ENCODE results near the gene KDM3B.

KDM3B gene

GRCh38 chr5:138353560-138354080 is 1.1 kb downstream of the KDM3B start:
- Mint-ChIP-seq H3K4me3 (peak overlapping the region; percentile 95 to 99), H3K27me3 (no peaks in the 10 kb centered on the region), H3K36me3 (ENCODE audit: insufficient read depth) (peaks cover 35% of the 10 kb centered on the region), H3K27ac (peak overlapping the region; percentile 94 to 97), H3K9me3 (peaks cover 0 to 2% of the 10 kb centered on the region in 2 donors), H3K4me1 (ENCODE audit: low read depth in 2 of 2) (peaks cover 29 to 35% of the 10 kb centered on the region in 2 donors)
- ATAC-seq (replicated peaks) (no peak), DNase-seq (no peak)

DNA sequence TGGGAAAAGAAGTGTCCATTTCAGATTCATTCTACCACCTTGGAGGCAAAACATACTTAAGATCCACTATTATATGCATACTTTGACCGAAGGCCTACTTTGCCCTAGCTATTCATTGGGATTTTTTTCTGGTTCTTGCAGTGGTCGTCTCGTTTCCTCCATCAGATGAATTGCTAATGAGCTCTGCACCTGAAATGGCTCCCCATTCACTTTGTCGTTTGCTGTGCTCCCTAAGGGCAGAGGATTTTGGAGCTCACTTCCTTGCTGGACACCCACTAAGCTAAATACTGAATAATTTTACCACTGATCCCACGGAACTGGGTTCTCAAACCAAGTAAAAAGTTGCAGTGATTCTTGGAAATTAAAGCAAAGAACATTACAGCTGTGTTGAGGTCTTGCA is 1.9 kb downstream of the KDM3B start:
- peak overlapping the region; percentile 94 to 97 for H3K27ac Mint-ChIP-seq
- H3K9me3 Mint-ChIP-seq = peaks cover 0 to 2% of the 10 kb centered on the region in 2 donors
- H3K27me3 Mint-ChIP-seq = no peaks in the 10 kb centered on the region
- H3K4me3 Mint-ChIP-seq = peak overlapping the region; percentile 95 to 99
- peaks cover 32% of the 10 kb centered on the region for H3K36me3 Mint-ChIP-seq (ENCODE audit: insufficient read depth)
- ATAC-seq (replicated peaks) (no peak), DNase-seq (no peak)
- H3K4me1 Mint-ChIP-seq (ENCODE audit: low read depth in 2 of 2) = peaks cover 29 to 35% of the 10 kb centered on the region in 2 donors

- Mint-ChIP-seq H3K9me3 (peaks cover 0 to 2% of the 10 kb centered on the region in 2 donors), H3K27me3 (no peaks in the 10 kb centered on the region), H3K27ac (peak overlapping the region in 1 of 2 donors; percentile 94), H3K4me3 (peak overlapping the region; percentile 95 to 99), H3K36me3 (ENCODE audit: insufficient read depth) (peaks cover 31% of the 10 kb centered on the region), H3K4me1 (ENCODE audit: low read depth in 2 of 2) (peaks cover 33 to 35% of the 10 kb centered on the region in 2 donors)
- peak; percentile 31 for ATAC-seq (replicated peaks)
- DNase-seq = peak; percentile 25 to 43 (median 42)
Observed at GRCh38 chr5:138354926-138355378, 2.5 kb downstream of the KDM3B start.

GRCh38 chr5:138359621-138360020 is 7.1 kb downstream of the KDM3B start:
- no peaks in the 10 kb centered on the region for H3K9me3 Mint-ChIP-seq
- ATAC-seq (replicated peaks) (no peak), DNase-seq (no peak)
- peak overlapping the region in 1 of 2 donors; percentile 62 for H3K27ac Mint-ChIP-seq
- peaks cover 23% of the 10 kb centered on the region for H3K36me3 Mint-ChIP-seq (ENCODE audit: insufficient read depth)
- H3K4me3 Mint-ChIP-seq = no peak overlapping the region
- peaks cover 30 to 38% of the 10 kb centered on the region in 2 donors for H3K4me1 Mint-ChIP-seq (ENCODE audit: low read depth in 2 of 2)
- no peaks in the 10 kb centered on the region for H3K27me3 Mint-ChIP-seq

DNA sequence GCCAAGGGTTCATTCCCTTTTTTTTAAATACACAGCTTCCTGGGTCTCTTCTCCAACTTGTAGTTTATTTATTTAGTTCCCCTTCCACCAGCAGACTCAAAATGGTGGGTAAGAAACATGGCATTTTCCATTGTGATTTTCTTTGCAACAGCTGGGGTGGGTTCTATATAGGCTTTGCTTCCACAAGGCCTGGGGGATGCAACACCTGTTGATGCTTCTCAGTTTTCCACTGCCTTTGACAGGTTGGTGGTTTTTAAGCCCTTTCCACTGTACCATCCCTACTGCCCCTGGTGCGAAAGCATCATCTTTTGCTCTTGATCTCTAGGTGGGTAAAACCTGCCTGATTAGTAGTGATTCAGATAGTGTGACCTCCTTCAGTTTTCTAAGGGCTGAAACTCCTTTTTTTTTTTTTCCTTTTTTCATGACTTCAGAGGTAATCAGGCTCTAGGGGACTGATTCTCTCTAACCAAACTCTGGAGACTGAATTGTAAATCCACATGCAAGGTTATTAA is 8.5 kb downstream of the KDM3B start:
- peak overlapping the region in 1 of 2 donors; percentile 26 for H3K27ac Mint-ChIP-seq
- peaks cover 21 to 27% of the 10 kb centered on the region in 2 donors for H3K4me1 Mint-ChIP-seq (ENCODE audit: low read depth in 2 of 2)
- peaks cover 23% of the 10 kb centered on the region for H3K36me3 Mint-ChIP-seq (ENCODE audit: insufficient read depth)
- no peak for DNase-seq
- H3K4me3 Mint-ChIP-seq = peak overlapping the region in 1 of 2 donors; percentile 52
- H3K27me3 Mint-ChIP-seq = no peaks in the 10 kb centered on the region
- H3K9me3 Mint-ChIP-seq = no peaks in the 10 kb centered on the region
- ATAC-seq (replicated peaks) = no peak

GRCh38 chr5:138364576-138364975 is 12.1 kb downstream of the KDM3B start:
- Mint-ChIP-seq H3K27me3 (no peaks in the 10 kb centered on the region), H3K4me3 (peak overlapping the region in 1 of 2 donors; percentile 25), H3K9me3 (no peaks in the 10 kb centered on the region), H3K36me3 (ENCODE audit: insufficient read depth) (peaks cover 14% of the 10 kb centered on the region), H3K27ac (no peak overlapping the region), H3K4me1 (ENCODE audit: low read depth in 2 of 2) (peaks cover 35 to 52% of the 10 kb centered on the region in 2 donors)
- ATAC-seq (replicated peaks) (no peak), DNase-seq (no peak)

GRCh38 chr5:138366632-138367382 is 14.3 kb downstream of the KDM3B start:
- peaks cover 11% of the 10 kb centered on the region for H3K36me3 Mint-ChIP-seq (ENCODE audit: insufficient read depth)
- ATAC-seq (replicated peaks) = no peak
- no peaks in the 10 kb centered on the region for H3K27me3 Mint-ChIP-seq
- no peaks in the 10 kb centered on the region for H3K9me3 Mint-ChIP-seq
- DNase-seq = no peak
- H3K4me1 Mint-ChIP-seq (ENCODE audit: low read depth in 2 of 2) = peaks cover 28 to 43% of the 10 kb centered on the region in 2 donors
- peak overlapping the region in 1 of 2 donors; percentile 3 for H3K4me3 Mint-ChIP-seq
- peak overlapping the region in 1 of 2 donors; percentile 25 for H3K27ac Mint-ChIP-seq

DNA sequence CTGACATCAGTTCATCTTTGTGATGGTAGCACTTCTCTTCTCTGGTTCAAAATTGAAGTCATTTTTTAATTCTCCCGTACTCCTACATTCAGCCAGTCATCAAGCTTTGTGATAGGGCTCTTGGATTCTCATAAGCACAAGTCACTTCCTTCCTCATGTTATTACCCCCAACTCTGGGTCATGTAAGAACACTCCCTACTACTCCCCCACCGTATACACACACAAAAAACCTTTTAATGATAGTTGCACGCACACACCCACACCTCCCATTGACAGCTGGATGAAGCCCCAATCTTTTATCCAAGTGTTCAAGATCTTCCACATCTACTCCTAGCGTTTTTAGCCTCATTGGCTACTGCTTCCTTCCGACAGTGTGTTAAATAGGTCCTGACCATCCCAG is 16.8 kb downstream of the KDM3B start:
- no peaks in the 10 kb centered on the region for H3K27me3 Mint-ChIP-seq
- peaks cover 25 to 44% of the 10 kb centered on the region in 2 donors for H3K4me1 Mint-ChIP-seq (ENCODE audit: low read depth in 2 of 2)
- peak overlapping the region in 1 of 2 donors; percentile 21 for H3K27ac Mint-ChIP-seq

GRCh38 chr5:138369706-138370105 is 17.2 kb downstream of the KDM3B start:
- DNase-seq (no peak), ATAC-seq (replicated peaks) (no peak)
- H3K9me3 Mint-ChIP-seq = no peaks in the 10 kb centered on the region
- H3K4me3 Mint-ChIP-seq = no peak overlapping the region
- peaks cover 24 to 42% of the 10 kb centered on the region in 2 donors for H3K4me1 Mint-ChIP-seq (ENCODE audit: low read depth in 2 of 2)
- H3K27ac Mint-ChIP-seq = peak overlapping the region in 1 of 2 donors; percentile 21
- no peaks in the 10 kb centered on the region for H3K27me3 Mint-ChIP-seq
- peaks cover 22% of the 10 kb centered on the region for H3K36me3 Mint-ChIP-seq (ENCODE audit: insufficient read depth)

More for the DNA sequence above, 16.8 kb downstream of the KDM3B start:
- DNase-seq = no peak
- H3K4me3 Mint-ChIP-seq = no peak overlapping the region
- ATAC-seq (replicated peaks) = no peak
- no peaks in the 10 kb centered on the region for H3K9me3 Mint-ChIP-seq
- H3K36me3 Mint-ChIP-seq (ENCODE audit: insufficient read depth) = peaks cover 17% of the 10 kb centered on the region

DNA sequence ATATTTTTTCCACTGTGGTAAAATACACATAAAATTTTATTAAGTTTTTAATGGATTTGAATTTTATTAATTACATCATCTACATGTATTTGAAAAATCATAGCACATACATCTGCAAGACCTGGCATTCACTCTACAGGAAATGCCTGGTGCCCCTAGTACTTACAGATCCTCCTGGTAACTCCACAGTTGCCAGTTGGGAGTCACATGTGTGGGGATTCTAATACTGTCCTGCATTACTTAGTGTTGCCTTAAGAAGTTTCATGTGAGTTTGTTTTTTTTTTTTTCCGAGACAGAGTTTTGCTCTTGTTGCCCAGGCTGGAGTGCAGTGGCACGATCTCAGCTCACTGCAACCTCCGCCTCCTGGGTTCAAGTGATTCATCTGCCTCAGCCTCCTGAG is 18.1 kb downstream of the KDM3B start:
- Mint-ChIP-seq H3K4me3 (no peak overlapping the region), H3K9me3 (no peaks in the 10 kb centered on the region), H3K27ac (peak overlapping the region in 1 of 2 donors; percentile 62), H3K36me3 (ENCODE audit: insufficient read depth) (peaks cover 30% of the 10 kb centered on the region), H3K27me3 (no peaks in the 10 kb centered on the region), H3K4me1 (ENCODE audit: low read depth in 2 of 2) (peaks cover 24 to 42% of the 10 kb centered on the region in 2 donors)
- DNase-seq (no peak), ATAC-seq (replicated peaks) (no peak)

GRCh38 chr5:138371454-138371853 is 19.0 kb downstream of the KDM3B start:
- ATAC-seq (replicated peaks) = no peak
- DNase-seq = no peak
- H3K9me3 Mint-ChIP-seq = no peaks in the 10 kb centered on the region
- peaks cover 21 to 35% of the 10 kb centered on the region in 2 donors for H3K4me1 Mint-ChIP-seq (ENCODE audit: low read depth in 2 of 2)
- no peak overlapping the region for H3K4me3 Mint-ChIP-seq
- H3K36me3 Mint-ChIP-seq (ENCODE audit: insufficient read depth) = peaks cover 39% of the 10 kb centered on the region
- no peaks in the 10 kb centered on the region for H3K27me3 Mint-ChIP-seq
- peak overlapping the region in 1 of 2 donors; percentile 62 for H3K27ac Mint-ChIP-seq

- no peak overlapping the region for H3K4me3 Mint-ChIP-seq
- H3K9me3 Mint-ChIP-seq = no peaks in the 10 kb centered on the region
- H3K36me3 Mint-ChIP-seq (ENCODE audit: insufficient read depth) = peaks cover 47% of the 10 kb centered on the region
- H3K27me3 Mint-ChIP-seq = no peaks in the 10 kb centered on the region
- ATAC-seq (replicated peaks) = no peak
- no peak for DNase-seq
- peaks cover 16 to 28% of the 10 kb centered on the region in 2 donors for H3K4me1 Mint-ChIP-seq (ENCODE audit: low read depth in 2 of 2)
- H3K27ac Mint-ChIP-seq = peak overlapping the region in 1 of 2 donors; percentile 22
Observed at GRCh38 chr5:138372225-138372624, 19.7 kb downstream of the KDM3B start.

- ATAC-seq (replicated peaks) (no peak), DNase-seq (no peak)
- Mint-ChIP-seq H3K36me3 (ENCODE audit: insufficient read depth) (peaks cover 48% of the 10 kb centered on the region), H3K27ac (peak overlapping the region in 1 of 2 donors; percentile 22), H3K9me3 (no peaks in the 10 kb centered on the region), H3K4me3 (no peak overlapping the region), H3K4me1 (ENCODE audit: low read depth in 2 of 2) (peaks cover 16 to 28% of the 10 kb centered on the region in 2 donors), H3K27me3 (no peaks in the 10 kb centered on the region)
Observed at GRCh38 chr5:138372653-138373052, 20.2 kb downstream of the KDM3B start.

Data from effector memory CD8-positive, alpha-beta T cell (primary cell).